ENCODE data around the gene PTK6.

The PTK6 gene

DNA sequence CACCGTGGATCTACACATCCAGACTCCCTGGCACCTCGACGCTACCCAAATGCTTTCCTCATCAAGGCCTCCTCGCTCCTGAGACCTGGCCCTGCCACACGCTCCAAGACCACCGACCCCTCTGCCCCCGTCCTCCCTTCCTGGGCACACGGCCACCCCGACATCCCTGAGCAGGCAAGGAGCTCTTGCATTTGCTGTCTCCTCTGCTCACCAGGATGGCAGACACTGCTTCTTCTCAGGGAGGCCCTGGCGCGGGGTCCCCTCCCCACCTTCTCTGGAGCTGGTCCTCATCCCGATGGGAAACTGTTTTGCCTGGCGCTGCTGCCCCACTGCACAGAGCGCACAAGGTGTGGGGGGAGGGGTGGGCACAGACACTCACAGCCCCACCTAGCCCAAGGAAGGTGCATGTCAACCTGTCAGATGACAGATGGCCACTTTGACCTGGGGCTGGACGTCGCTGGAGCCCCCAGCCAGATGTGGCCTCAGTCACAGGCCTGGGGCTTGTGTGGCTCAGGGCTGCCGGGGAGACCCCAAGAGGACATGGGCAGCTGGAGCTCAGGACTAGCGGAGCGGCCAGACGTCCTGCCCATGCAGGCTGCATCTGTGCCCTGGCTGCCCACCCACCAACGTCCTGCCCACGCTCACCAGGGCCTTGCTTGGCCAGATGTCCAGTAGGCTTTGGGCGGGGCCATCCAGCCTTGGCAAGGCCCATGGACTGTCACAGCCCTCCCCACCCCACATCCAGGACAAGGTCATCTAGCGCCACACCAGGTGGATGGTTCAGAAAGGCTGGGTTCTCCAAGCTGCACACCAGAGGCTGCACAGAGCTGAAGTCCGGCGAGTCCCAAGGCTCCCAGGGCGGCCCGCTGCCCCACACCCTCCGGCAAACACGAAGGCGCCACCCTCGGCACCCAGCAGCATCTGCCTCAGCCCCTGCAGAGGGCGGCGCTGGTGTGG is 58.6 kb downstream of the PTK6 start:
- DNase-seq (ENCODE audit: low read depth in 2 of 2), result no peak
